RPMI8226 (cell line): Measurements from ENCODE around the gene NT5DC3.

Source experiments
- DNase-seq: peaks from one replicate; pipeline ENCODE4 v3.0.0-alpha.2; 2015

The NT5DC3 gene

DNA sequence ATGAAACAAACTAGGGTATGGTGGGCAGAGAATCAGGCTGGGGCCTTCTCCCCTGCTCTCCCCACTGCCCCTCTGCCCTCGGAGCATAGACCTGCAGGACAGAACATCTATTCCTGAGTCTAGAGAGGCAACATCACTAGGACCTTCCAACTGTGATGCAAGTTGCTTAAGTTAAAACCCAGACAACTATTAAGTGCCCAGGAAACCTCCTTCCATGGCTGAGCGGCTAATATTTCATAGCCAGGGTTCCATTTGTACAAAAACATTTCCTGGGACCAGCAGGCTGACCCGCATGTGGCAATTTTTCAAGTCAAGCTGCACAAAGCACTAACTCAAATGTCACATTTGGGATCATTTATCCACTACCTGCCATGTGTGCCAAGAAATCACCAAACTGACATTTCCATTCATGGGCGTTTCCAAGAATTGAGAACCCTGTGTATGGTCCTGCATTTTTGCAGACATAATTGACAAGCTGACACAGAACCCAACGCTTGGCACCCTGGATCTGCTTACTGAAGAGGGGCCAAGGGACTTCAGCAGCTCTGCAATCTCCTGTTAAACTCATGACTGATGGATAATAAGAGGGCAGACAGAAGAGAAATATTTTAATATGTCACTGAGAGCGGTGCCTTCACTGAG, 32.7 kb downstream of the NT5DC3 start:
- no peak for DNase-seq

DNA sequence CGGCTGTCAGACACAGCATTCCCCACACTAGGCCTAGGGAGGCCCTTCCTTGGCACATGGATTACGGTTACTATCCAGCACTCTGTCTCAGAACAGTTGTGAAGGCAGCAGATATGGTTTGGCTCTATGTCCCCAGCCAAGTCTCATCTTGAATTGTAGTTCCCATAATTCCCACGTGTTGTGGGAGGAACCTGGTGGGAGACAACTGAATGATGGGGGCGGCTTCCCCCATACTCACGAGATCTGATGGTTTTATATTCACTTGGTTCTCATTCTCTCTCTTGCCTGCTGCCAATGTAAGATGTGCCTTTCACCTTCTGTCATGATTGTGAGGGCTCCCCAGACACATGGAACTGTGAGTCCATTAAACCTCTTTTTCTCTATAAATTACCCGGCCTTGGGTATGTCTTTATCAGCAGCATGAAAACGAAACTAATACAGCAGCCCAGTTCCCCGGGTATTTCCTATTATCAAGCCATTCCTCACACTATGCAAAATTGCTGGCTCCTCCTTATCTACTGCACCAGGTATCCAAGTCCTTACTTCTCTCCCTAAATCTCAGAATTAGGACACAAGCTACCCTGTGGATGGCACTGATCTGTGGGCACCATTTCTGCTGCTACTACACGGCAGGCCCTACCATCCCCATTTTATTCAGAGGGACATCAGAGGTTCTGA, 33.3 kb downstream of the NT5DC3 start:
- no peak for DNase-seq

DNA sequence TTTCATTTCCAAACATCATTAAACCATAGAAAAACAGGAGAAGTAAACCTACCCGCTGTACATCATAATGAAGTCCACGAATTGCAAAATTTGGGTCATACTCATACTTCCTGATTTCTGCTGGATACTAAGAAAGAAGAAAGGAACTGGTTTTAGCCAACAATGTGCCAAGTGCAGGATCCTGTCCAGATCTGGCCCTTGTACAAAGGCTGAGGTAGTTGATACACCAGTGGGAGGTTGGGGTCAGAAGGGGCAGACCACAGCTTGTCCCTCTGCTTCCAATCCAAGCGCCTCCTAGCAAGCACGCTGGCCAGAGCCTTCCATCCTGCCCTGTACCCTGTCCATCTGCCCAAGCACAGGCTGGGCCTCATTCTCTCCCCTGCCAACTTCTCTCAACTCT, 34.2 kb downstream of the NT5DC3 start:
- no peak for DNase-seq

DNA sequence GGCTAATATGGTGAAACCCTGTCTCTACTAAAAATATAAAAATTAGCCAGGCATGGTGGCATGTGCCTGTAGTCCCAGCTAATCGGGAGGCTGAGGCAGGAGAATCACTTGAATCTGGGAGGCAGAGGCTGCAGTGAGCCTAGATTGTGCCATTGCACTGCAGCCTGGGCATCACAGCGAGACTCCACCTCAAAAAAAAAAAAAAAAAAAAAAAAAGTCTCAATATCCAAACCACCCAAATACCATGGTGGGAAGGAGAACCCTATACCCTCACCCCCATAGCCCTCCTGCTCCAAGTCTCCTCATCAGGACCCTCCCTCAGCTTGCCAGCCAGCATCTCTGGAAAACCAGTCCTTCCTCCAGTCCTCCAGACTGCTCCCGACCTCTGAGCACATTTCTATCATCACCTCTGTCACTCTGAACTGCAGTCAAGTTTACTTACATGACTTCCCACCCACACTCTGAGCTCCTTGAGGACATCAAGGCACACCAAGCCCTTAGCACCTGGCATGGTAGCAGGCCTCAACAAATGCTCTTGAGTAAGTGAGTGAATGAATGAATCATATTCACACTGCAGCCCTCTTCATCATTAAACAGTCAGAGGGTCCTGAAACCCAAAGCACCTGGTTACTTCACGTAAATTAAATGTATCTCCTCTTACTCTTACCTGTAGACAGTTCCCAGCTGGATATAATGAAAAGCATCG, 35.2 kb downstream of the NT5DC3 start:
- DNase-seq, result no peak

DNA sequence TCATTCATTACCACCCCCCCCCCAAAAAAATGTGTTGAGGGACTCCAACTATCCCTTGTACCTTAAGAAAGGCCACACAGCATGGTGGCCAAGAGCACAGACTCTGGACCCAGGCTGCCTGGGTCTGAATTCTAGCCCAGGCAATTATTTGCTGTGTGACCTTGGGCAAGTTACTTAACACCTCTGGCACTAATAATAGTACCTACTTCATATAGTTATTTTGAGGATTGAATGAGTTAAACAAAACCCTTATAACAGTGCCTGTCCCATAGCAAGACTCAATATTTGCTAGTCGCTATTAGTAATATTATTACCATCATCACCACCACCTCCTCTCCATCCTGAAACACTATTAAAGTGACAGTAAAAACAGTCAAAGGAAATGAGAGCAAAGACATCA, 37.2 kb downstream of the NT5DC3 start:
- DNase-seq, result no peak

DNA sequence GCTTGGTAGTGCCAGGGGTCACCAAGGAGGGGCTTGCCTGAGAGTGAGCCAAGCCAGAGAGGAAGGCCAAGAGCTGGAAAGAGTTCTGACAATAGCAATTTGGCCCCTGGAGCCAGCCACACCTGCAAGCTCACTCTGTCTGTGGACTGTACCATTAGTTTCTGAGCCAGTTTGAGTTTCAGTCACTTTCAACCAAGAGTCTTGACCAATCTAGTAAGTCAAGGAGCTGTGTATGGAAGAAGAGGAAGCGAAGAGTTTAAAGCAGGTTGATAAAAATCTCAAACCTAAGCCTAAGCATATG, 38.5 kb downstream of the NT5DC3 start:
- no peak for DNase-seq

DNA sequence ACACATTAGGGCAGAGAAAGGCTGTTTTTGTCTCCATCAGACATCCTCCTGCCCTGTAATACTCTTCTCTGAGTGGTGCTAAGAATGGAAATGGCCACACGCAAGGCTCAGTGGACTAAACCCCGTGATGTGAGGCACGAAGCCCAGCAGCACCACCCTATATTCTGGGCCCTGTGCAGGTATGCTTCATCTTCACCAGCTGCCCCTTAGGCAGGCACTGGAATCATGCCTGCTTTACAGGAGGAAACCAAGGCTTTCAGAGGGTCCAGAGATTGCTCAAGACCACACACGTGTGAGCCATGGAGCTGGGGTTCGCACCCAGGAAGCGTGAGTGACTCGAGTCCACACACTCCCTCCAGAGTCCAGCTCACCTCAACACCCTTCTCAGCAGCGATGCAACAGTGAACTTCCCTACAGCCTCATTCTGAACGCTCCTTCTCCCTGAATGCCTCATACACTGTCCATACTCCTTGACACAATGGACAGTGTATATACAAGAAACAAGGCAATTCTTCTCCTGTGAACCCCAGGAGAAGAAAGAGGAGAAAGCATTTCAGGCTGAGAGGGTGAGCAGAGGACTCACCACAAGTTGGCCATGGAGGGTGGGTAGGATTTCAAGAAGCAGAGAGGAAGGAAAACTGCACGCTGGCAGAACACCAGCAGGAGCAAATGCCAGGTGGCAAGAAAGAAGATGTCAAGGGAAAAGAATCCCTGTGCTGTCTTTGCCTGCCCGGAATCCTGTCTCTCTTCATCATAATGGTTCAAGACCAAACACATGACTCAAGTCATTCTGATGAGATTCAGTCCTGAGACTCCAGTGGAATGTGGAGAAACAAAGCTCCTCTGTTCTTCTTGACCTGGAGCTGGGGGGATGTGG, 39.1 kb downstream of the NT5DC3 start:
- no peak for DNase-seq

DNA sequence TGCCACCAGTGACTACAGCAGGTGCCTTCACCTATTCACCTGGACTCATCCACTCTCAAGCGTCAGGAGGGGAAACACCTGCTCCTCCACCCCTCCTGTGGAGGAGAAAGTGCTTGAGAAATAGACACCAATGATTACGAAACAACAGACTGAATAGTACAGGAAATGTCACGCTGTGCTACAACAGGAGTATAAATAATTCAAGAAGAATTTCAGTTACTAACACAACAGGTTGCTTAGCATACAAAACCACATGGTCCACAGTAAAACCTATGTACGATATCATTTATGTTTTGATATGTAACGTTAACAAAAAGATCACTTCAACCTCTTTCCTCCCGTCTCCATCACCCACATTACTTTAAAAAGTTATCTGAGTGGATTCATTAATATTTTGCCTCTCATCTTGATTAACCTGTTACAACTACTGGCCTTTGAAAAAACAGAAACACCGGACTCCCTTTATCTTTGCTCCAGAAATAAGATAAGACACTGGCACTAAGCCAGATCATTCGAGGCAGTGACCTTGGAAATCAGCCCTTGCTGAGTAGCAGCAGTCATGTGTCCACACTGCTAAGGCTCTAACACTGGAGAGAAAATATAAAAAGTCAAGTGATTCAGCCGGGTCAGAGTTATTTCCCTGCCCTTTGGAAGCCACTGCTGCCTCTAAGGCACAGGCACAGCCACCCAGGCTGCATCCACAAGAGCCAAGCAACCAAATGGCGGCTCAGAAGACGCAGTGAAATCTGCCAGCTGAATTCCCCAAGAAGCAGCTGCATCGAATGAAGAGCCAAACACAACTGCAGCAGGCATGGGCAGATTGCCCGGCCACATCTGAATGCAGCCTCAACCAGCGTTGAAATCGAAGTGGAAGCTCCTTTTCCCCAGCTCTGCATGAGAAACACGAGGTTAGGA, 40.9 kb downstream of the NT5DC3 start:
- no peak for DNase-seq

DNA sequence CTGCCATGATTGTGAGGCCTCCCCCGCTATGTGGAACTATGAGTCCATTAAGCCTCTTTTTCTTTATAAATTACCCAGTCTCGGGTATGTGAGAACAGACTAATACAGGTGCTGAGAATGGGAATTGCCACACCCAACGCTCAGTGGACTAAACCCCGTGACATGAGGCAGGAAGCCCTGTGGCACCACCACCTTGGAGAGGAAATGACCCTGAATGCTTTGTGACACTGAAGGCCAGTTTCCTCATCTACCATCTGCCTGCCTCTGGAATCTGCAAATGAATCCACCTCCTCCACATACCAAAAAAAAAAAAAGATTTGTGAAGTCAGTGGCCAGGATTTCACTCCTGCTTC, 41.6 kb downstream of the NT5DC3 start:
- no peak for DNase-seq

DNA sequence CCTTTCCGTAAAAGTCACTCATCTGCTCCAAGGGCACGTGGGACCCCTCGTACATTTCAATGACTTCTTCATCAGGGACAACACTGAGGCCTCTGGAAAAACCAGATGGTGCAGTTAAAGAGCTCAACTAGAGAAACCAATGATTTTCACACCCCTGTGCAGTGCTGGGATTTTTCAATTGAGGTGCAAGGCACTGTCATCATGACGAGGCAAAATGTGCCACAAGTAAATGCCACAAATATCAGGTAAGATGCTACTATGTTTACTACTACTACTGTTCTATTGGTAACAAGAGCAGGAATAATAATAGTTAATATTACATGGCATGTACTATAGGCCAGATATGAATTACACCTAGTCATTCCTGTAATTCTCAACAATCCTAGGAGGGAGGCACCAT, 42.4 kb downstream of the NT5DC3 start:
- DNase-seq, result no peak

DNA sequence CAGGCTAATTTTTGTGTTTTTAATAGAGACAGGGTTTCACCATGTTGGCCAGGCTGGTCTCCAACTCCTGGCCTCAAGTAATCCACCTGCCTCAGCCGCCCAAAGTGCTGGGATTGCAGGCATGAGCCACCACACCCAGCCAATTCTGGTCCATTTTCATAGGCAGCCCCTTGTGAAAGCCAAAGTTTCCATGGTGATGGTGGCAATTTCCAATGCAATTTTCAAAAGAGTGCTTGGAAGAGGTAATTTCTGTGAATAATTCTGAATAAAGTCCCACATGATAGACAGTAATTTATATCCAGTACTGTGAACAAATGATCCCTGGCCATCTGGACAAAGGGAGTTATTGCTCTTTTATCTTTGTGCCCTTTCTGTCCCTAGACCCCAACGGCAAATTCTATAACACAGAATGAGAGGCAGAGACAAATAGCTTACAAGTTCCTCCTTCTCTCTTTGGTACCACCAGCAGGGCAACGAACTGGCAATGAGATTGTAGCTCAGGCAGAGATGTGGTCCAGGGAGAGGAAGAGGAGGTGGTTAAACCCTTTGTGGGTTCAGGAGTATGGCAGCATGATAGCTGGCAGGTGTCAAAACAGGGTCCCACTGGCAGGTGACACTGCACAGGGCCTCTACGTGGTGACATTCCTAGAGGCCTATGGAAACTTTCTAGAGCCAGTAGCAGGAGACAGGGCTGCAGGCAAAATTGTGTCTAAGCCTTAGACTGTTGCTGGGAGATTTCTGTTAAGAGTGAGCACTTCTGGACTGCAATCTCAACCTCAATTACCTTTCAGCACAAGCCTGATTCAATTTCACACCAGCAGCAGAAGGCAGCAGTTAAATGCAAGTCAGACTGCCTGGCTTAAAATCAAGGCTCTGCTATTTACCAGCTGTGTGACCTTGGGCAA, 46.5 kb downstream of the NT5DC3 start:
- DNase-seq, result no peak

DNA sequence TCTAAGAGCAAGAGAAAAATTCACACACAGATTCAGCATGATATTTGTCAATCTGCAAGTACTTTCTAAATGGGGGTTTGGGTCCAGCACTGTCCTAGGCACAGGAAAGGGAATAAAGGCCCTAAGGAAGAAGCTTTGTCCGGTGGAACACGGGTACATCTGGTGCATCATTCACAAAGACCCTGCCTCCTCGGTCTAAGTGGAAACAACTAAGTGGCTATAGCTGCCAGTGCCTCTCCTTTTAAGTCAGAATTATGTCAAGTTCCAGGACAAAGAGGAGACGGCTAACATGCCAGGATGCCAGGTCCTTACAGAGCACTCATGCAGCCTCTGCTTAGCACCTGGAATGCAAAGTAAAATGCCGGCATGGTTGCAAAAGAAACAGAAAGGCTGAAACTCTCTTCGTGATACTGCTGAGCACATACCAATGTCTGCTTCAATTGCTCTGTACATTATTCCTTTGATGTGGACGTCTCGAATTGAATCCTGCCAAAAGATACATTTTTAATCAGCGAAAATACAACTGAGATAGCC, 47.5 kb downstream of the NT5DC3 start:
- DNase-seq, result no peak

DNA sequence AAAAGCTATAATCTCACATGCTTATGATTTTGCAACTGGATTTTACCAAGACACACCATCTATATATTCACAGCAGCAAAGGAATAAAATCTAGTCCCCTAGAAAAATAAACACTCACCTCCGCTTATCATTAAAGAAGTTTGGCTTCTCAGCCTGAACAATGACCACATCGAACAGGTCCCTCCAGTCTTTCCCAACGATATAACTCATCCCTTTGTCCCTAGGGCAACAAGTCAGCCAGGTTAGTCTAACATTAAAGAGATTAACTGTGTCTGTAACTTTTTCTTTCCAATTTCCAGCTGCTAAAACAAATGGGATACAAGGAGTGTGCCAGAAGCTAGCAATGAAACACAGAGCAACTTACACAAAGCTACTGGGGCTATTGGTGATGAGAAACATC, 48.0 kb downstream of the NT5DC3 start:
- no peak for DNase-seq

DNA sequence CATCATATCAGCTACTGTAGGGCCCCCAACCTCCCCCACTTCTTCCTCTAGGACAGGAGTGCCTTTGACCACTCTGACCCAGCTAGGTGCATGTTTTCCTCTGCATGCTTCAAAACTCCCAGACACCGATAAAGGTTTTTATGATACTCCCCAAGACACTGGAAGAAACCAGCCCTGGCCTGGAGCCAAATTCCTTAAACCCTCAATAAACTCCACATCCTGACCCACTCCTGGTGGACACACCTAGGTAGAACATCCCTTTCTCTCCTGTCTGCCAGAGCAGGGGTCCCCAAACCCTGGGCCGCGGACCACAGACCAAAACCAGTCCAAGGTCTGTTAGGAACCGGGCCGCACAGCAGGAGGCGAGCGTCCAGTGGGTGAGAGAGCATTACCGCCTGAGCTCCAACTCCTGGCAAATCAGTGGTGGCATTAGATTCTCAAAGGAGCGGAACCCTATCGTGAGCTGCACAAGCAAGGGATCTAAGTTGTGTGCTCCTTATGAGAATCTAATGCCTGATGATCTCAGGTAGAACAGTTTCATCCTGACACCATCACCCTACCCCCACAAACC, 49.6 kb downstream of the NT5DC3 start:
- no peak for DNase-seq

DNA sequence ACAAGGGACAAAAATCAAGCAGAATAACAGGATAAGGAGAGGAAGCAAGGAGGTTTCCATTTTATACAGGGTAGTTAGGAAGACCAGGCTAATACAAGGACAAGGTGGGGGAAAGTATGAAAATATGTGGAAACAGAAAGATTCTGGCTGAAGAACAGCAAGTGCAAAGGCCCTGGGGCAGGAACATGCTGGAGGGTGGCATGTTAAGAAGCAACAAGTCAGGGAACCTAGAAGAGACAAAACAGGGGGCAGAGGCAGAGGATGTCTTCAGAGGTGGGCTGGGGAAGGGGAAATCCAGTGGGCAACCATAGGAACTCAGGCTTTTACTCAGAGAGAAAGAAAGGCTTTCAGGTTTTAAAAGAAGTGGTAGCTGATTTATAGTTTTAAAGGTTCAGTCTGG, 54.8 kb downstream of the NT5DC3 start:
- DNase-seq, result no peak

DNA sequence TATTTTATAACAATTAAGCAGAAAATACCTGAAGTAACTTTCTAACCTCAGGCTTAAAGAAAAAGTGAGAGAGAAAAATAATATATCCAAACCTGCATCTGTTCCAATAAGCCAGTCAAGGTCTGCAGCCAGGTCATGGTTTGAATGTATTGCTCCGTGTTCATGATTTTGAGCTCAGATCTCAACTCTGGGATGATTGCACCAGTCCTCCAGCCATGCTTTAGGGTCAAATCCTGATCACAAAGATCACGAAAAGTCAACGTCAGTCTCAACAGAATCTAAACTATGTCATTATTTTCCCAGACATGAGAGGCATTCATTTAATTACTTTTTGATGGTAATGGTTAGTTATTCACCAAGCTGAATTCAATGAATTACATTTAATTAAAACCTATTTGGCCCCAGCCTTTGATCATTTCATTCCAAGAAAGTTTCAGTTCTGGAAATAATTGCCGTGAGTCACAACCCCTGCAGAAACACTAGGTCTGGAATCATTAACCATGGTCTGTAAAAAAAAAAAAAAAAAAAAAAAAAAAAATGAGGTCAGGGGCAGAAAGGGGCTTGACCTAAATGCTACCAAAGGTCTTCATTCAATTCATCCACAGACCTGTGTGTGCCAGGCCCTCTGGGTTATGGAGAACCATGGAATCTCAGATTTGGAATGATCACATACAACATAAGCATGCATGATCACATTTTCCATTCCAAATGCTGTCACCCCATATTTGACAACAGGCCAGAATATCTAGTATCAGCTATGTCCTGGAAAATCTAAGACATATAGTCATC, 55.6 kb downstream of the NT5DC3 start:
- no peak for DNase-seq

DNA sequence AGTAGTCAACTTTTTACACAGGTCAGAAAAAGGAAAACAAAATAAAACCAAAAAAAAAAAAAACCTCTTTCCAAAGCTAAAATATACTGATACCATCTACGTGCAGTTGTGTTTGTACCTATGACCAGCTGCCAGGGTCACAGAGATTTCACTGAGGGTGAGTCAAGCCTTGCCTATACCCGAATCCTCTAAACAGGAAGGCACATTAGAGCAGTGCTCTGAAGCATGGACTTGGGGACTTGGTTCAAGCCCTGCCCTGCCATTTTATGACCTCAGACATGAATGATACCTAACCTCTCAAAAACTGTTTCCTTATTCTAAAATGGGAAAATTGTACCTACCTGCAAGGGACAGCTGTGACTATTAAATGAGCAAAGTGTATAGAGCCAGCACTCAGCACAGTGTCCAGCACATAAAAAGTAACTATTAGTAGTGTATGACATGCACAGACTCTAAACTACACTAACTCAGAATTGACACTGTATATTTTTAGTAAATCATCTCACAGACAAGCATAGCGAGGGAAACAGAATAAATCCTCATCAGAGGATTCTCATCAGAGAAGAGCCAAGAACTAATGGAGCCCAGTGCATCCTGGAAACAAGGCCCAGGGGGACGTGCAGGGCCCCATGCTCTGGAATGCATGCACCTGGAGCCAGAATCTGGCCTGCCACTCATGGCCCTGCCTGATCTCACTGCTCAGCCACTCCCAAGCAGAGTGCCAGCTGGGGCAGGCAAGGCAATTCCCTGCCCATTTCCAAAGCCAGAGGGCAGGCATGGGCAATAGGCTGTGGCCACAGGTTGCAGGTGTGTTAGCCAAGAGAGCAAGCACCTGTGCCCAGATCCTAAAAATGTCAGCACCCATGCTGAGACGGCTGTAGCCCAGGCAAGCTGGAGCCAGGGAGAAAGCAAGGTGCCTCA, 57.0 kb downstream of the NT5DC3 start:
- no peak for DNase-seq

DNA sequence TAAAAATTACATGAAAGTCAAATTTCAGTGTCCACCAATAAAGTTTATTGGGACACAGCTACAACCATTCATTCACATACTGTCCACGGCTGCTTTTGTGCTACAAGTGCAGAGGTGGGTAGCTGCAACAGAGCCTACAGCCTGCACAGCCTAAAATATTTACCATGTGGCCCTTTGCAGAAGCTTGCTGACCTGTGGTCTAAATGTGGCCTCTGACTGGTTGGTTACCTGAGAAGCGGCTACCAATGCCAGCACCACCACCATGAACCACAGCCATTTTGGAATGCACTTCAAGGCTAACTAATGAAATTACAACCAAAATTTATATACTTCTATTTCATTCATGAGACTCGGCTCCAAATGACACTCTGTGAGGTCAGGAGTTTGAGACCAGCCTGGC, 58.6 kb downstream of the NT5DC3 start:
- DNase-seq, result no peak

DNA sequence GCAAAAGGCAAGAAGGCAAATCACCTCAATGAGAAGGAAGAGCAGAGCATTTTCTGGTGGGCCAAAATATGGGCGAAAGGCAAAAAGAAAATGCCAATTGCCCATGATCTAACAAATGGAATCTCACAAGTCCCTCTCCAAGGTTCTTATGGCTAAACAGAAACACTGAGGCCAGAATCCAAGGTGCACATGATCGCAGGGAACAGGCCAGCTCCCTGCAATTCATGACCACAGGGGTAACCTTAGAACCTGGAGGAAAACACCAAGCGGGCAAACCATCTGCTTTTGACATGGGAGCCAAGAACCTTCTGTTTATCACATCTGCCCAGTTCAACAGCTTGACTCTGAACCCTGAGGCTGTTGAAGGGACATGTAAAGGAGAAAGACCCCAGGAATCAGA, 60.0 kb downstream of the NT5DC3 start:
- DNase-seq, result no peak
